Smooth muscle cell (in vitro differentiated cells): ENCODE measurements around the gene KIRREL3. TPM values are rescaled to one million over a fixed set of nuclear protein-coding genes. Genes with fewer than 3 reads are reported as not detected.

ENCODE experiments used
- DNase-seq: peaks from one replicate; lab custom pipeline; 2025; ENCODE audit not compliant: unreplicated experiment; lab: John Stamatoyannopoulos, UW
- H2AFZ ChIP-seq: fragments of 200-600 bp; sonication (generic); 2 replicates; pipeline ENCODE4 v1.6.0; 2016; ENCODE audit warnings: antibody characterized with exemption, low read depth, mild to moderate bottlenecking
- H3F3A ChIP-seq: fragments of 200-600 bp; sonication (generic); 2 replicates; pipeline ENCODE4 v1.6.0; 2017; ENCODE audit warnings: antibody characterized with exemption, low read depth
- H3K27ac ChIP-seq: fragments of 200-600 bp; sonication (generic); 2 replicates; pipeline ENCODE4 v1.5.1; 2016; ENCODE audit warnings: low read depth, mild to moderate bottlenecking
- H3K27me3 ChIP-seq: fragments of 200-600 bp; sonication (generic); 2 replicates; pipeline ENCODE4 v1.6.1; 2016; ENCODE audit warnings: low read depth, mild to moderate bottlenecking
- H3K36me3 ChIP-seq: fragments of 200-600 bp; sonication (generic); 2 replicates; pipeline ENCODE4 v1.5.1; 2016; ENCODE audit warnings: low read depth
- H3K4me1 ChIP-seq: fragments of 200-600 bp; sonication (generic); 2 replicates; pipeline ENCODE4 v1.5.1; 2016; ENCODE audit warnings: low read depth
- H3K4me2 ChIP-seq: fragments of 200-600 bp; sonication (generic); 2 replicates; pipeline ENCODE4 v1.6.0; 2016; ENCODE audit warnings: mild to moderate bottlenecking
- H3K4me3 ChIP-seq: fragments of 200-600 bp; sonication (generic); 2 replicates; pipeline ENCODE4 v1.5.1; 2016; ENCODE audit warnings: mild to moderate bottlenecking
- H3K79me2 ChIP-seq: fragments of 200-600 bp; sonication (generic); 2 replicates; pipeline ENCODE4 v1.6.0; 2016; ENCODE audit warnings: low read depth, mild to moderate bottlenecking
- H3K9ac ChIP-seq: fragments of 200-600 bp; sonication (generic); 2 replicates; pipeline ENCODE4 v1.6.0; 2016; ENCODE audit warnings: low read depth
- H3K9me3 ChIP-seq: fragments of 200-600 bp; sonication (generic); replicated peaks from 2 replicates; pipeline ENCODE4 v1.5.1; 2016; ENCODE audit warnings: low read depth
- H4K20me1 ChIP-seq: fragments of 200-600 bp; sonication (generic); 2 replicates; pipeline ENCODE4 v1.6.0; 2016; ENCODE audit warnings: low read depth
- whole genome bisulfite sequencing: methylation state at CpG from one replicate; pipeline ENCODE4 v1.1.7; 2016; ENCODE audit warnings: low lambda C conversion rate; 5-methylcytosine and 5-hydroxymethylcytosine counted together
- polyA plus RNA-seq: library from polyadenylated mRNA; unstranded; fragments of >200 nt; fragmentation: Nextera tagmentation; extraction: Ambion mirVana; gene quantifications from 2 replicates; pipeline ENCODE4 v1.2.1, GENCODE V29; 2016
- total RNA-seq: library from RNA; depleted of rRNA; stranded (reverse); fragments of >200 nt; gene quantifications from 2 replicates; pipeline ENCODE4 v1.2.3, GENCODE V29; 2014
- TF ChIP-seq, protein P1 (sequence below): fragments of 200-600 bp; sonication (generic); IDR thresholded peaks from 2 replicates; pipeline ENCODE4 v1.5.1; 2017; ENCODE audit warnings: borderline replicate concordance, mild to moderate bottlenecking, antibody characterized with exemption; ENCODE audit not compliant: insufficient read depth, poor library complexity, severe bottlenecking

KIRREL3 gene
- total and polyA plus RNA-seq, 2 experiments from 2014 or later, result 1.2 TPM; not detected in 1

DNA sequence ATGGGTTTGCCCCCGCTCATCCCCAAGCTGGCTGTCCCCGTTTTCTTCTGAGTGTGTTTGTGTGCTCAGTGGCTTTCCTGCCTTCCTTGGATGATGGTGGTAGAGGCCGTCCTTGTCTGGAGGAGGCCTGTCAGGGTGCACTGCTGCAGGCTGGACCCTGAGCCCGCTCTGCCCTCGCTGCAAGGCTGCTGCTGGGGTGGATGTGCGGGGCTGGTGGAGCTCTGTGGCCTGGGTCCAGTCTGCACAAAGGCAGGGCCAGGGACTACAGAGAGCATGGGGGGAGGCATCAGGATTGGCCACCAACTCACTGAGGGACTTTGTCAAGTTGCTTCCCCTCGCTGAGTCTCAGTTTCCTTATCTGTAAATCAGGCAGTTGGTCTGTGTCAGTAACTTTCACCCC, 275.0 kb downstream of the KIRREL3 start:
- Histone ChIP-seq H3K36me3 (no peaks in the 10 kb centered on the region), H2AFZ (no peak overlapping the region), H3K9me3 (no peaks in the 10 kb centered on the region), H3K9ac (no peak overlapping the region), H3K27ac (no peak overlapping the region), H3K4me3 (no peak overlapping the region), H3K27me3 (peaks cover 5% of the 10 kb centered on the region), H3K4me1 (no peaks in the 10 kb centered on the region), H4K20me1 (no peaks in the 10 kb centered on the region), H3K4me2 (no peak overlapping the region), H3F3A (no peaks in the 10 kb centered on the region), H3K79me2 (no peaks in the 10 kb centered on the region)
- TF ChIP-seq, protein P1, sequence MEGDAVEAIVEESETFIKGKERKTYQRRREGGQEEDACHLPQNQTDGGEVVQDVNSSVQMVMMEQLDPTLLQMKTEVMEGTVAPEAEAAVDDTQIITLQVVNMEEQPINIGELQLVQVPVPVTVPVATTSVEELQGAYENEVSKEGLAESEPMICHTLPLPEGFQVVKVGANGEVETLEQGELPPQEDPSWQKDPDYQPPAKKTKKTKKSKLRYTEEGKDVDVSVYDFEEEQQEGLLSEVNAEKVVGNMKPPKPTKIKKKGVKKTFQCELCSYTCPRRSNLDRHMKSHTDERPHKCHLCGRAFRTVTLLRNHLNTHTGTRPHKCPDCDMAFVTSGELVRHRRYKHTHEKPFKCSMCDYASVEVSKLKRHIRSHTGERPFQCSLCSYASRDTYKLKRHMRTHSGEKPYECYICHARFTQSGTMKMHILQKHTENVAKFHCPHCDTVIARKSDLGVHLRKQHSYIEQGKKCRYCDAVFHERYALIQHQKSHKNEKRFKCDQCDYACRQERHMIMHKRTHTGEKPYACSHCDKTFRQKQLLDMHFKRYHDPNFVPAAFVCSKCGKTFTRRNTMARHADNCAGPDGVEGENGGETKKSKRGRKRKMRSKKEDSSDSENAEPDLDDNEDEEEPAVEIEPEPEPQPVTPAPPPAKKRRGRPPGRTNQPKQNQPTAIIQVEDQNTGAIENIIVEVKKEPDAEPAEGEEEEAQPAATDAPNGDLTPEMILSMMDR, result no peak
- 85% methylated on average over 7 of the region's 7 CpGs for WGBS
- no peak for DNase-seq

DNA sequence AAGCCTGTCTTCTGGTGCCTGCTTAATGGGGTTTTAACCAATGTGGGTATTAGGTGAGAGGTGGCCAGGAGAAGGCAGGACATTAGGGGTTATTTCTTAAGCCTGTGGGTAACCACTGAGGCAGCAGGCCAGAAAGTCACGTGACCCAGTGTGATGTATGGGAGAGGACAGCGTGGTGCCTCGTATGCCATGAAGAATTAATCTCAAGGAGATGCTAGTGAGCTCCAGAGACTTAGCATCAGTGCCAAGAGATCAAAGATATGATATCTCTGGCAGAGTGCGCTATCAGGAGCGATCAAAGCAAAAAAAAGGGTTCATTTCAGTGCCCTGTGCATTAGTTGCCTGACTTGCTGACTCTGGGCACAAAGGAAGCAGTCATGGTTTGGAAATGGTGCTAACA, 275.5 kb downstream of the KIRREL3 start:
- Histone ChIP-seq H3K4me2 (no peak overlapping the region), H3K36me3 (no peaks in the 10 kb centered on the region), H3K27me3 (peaks cover 5% of the 10 kb centered on the region), H3K4me1 (no peaks in the 10 kb centered on the region), H2AFZ (no peak overlapping the region), H3K79me2 (no peaks in the 10 kb centered on the region), H3K27ac (no peak overlapping the region), H3K4me3 (no peak overlapping the region), H3K9me3 (no peaks in the 10 kb centered on the region), H3K9ac (no peak overlapping the region), H4K20me1 (no peaks in the 10 kb centered on the region), H3F3A (no peaks in the 10 kb centered on the region)
- DNase-seq, result no peak
- TF ChIP-seq, protein P1, result no peak
- 91% methylated on average over 5 of the region's 5 CpGs for WGBS

DNA sequence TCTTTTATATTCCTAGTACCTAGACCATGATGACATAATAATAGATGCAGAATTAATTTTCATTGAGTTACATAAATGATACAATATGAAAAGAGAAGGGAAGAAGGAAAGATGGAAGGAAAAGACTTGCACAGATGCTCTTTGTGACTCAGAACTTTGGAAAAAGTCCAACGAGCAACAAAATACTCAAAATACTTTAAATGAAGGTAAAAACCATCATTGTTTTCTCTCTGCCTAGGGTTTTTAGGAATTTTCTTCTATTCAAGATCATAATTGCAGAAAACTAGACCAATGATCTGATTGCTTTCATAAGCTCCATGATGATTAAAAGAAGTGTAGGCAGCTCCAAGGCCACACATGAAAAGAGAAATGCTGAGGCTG, 276.9 kb downstream of the KIRREL3 start:
- Histone ChIP-seq H3K27ac (no peak overlapping the region), H4K20me1 (no peaks in the 10 kb centered on the region), H2AFZ (no peak overlapping the region), H3K79me2 (no peaks in the 10 kb centered on the region), H3K36me3 (no peaks in the 10 kb centered on the region), H3K27me3 (peaks cover 5% of the 10 kb centered on the region), H3K4me3 (no peak overlapping the region), H3K9ac (no peak overlapping the region), H3F3A (no peaks in the 10 kb centered on the region), H3K4me2 (no peak overlapping the region), H3K9me3 (no peaks in the 10 kb centered on the region), H3K4me1 (no peaks in the 10 kb centered on the region)
- TF ChIP-seq, protein P1, result no peak
- no peak for DNase-seq
- 85% methylated on average over 1 of the region's 1 CpG for WGBS

DNA sequence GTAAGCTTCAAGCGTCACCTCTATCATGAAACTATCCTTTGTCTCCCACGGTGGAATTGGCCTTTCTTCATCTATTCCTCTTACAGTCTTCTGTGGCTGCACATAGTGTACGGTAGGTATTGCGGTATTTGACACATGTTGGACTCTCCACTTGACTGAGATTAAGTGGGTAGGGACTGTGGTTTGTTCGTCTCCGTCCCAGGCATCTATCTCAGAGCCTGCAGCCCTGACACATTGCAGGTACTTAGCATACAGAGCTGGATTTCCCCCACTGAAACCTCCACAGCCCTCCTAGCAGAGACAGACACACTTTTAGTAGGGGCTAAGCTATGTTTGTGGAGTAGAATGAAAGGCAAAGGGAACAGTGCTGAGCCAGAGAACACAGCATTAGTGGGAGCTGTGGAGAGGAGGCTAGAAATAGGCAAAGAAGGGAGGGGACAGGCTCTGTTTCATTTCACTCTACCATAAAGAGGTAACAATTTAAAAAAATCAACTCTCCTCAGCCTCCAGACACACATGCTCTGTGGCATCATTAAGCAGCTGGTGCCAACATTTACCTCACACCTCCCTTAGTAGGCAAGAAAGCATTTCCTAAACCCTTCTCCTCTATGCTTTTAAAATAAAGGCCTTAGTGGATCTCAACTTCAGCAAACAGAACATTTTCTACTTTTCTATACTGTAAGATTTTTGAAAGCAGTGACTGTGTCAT, 277.5 kb downstream of the KIRREL3 start:
- H3K4me2 ChIP-seq, result no peak overlapping the region
- TF ChIP-seq, protein P1, result no peak
- no peaks in the 10 kb centered on the region for H3K9me3 ChIP-seq

More for the DNA sequence above, 277.5 kb downstream of the KIRREL3 start:
- Histone ChIP-seq H3K4me1 (no peaks in the 10 kb centered on the region), H3K79me2 (no peaks in the 10 kb centered on the region), H3K9ac (no peak overlapping the region), H3K27me3 (peaks cover 5% of the 10 kb centered on the region), H2AFZ (no peak overlapping the region), H4K20me1 (no peaks in the 10 kb centered on the region), H3F3A (no peaks in the 10 kb centered on the region), H3K27ac (no peak overlapping the region), H3K36me3 (no peaks in the 10 kb centered on the region), H3K4me3 (no peak overlapping the region)
- 81% methylated on average over 6 of the region's 6 CpGs for WGBS
- no peak for DNase-seq
